ENCODE data around the gene GDA.

The GDA gene

DNA sequence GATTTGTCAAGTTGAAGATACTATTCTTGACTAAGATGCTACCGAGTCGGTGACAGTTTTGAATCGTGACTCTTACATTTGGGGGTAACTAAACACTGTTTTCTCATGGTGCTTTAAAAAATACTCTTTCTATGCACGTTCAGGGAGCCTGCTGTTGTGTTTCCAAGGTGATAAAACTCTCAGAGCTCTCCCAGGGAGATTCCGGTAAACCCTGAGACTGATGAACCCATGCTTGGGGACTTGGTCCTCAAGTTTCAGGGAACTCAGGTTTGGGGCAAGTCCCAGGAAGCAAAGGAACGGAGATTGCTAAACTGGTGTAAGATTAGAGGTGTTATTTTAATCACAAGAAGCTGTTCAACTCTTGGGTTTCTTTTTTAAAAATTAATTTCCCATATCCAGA lies 1.4 kb downstream of the GDA start:
- DNase-seq, result no peak

DNA sequence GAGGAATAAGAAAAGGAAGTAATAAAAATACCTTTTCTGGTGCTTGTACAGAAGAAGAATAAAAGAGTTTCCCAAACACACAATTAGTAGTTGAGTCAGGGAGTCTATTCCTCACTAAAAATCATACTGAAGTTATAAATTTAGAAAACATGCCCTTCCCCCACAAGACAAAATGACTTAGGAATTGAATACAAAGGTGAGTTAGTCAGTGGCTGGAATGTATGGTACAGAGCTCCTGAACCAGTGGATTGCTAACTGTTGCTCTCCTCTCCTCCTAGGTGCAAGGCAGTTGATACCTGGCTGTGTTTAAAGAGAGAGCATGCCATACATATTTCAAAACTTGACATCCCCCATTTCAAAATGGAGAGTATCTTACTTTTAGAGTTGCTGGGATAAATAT lies 1.9 kb downstream of the GDA start:
- no peak for DNase-seq

DNA sequence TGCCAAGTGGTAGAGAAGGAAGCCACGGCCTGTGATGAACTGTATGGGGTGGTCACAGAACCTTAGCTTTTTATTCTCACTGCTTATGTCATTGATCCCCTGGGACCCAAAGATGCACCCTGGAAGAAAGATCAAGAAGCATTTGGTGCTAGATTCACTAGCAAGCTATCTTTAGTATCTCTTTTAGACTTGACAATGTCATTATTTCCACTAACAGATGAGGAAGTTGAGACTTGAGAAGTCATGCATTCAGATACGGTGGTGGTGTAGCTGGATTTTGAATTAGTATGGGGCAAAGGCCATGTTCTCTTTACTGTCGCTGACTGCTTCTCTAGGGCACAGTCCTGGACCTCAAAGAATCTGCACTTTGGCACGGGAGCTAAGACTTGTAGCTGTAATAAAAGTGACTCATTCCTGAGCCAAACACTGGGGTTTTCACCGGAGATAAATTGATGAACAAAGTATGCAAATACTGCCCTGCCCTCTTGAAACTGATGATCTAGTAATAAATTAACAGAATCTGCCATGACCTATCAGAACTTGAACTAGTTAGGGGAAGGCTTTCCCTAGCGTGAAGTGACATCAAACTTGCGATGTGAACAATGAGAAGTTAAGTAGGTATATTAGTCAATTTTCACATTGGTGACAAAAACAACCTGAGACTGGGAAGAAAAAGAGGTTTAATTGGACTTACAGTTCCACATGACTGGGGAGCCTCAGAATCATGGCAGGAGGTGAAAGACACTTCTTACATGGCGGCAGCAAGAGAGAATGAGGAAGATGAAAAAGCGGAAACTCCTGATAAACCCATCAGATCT lies 5.4 kb downstream of the GDA start:
- DNase-seq, result peak; percentile 24

DNA sequence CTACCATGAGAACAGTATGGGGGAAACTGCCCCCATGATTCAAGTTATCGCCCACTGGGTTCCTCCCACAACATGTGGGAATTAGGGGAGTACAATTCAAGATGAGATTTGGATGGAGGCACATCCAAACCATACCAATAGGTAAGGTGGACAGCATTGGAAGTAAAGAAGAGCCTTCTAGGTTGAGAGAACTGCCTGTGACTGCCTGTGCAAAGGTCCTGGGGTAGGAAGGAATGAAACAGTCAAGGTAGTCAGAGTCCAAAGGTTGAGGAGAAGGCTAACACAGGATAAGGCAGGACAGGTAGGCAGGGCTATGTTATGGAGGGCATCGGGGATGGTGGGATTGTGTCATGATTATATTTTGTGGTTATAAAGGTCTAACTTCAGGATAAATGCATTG lies 6.1 kb downstream of the GDA start:
- DNase-seq, result no peak

DNA sequence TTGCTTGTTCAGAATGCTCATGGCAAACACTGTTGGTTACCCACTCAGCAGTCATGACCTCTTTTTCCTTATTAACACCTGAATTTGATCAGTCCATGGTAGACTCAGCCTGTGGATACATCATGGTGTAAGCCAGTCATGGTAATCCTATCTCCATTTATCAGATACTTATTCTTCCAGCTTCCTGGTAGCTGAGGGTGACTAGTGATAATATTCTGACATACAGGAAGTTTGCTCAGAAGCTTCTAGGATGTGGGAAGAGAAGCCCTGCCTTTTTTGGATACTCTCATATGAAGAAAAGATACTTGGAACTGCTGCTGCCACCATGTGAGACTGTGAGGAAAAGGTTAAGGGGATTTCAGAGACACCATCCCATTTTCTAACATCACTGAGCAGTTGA lies 7.3 kb downstream of the GDA start:
- DNase-seq, result peak; percentile 36

DNA sequence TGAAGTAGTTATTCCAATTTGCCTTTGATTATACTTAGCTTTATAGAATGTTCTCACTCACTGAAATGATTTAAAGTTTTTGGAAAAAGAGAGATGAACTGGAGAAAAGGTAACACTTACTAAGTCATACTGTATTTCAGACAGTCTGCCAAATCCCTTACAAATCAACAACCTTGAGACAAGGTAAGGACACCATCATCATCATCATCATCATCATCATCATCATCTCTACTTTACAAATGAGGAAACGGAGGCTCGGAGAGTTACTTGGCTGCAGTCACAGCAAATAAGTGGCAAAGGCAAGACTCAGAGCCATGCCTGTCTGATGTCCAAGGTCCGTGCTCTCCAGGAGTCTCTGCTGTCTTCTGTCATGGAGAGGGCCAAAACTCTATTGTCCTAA lies 9.4 kb downstream of the GDA start:
- no peak for DNase-seq

DNA sequence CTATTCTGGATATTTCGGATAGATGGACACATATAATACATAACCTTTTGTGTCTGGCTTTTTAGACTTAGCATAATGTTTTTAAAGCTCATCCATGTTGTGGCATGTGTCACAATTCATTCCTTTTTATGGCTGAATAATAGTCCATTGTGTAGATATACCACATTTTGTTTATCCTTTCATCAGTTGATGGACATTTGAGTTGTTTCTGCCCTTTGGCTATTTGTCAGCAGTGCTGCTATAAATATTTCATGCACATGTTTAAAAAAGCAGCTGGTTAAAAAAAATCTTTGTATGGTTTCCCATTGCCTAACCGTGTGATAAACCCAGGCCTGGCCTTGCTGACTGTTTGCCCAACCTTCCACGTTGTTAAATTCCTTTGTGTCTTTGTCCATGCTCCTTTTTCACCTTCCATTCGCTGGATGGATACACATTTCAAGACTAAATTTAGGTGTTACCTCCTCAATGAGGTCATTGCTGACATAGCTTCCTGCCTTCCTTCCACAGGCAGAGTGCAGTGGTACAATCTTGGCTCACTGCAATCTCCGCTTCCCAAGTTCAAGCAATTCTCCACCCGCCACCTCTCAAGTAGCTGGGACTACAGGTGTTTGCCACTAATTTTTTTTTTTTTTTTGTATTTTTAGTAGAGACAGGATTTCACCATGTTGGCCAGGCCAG lies 11.3 kb downstream of the GDA start:
- no peak for DNase-seq

DNA sequence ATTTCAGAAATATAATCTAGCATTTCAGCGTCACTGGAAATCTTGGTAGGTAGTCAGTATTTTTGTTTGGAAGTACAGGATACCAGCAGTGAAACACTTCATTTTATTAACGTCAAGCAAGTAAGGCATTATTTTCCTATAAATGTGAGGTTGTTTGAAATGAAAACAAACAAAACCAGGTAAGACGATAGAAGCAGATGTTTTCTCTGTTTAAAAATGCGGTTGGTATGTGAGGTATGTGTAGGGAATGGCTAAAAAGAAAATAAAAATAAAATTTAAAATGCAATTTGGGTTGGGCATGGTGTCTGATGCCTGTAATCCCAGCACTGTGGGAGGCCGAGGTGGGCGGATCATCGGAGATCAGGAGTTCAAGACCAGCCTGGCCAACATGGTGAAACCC lies 16.1 kb downstream of the GDA start:
- DNase-seq, result no peak

DNA sequence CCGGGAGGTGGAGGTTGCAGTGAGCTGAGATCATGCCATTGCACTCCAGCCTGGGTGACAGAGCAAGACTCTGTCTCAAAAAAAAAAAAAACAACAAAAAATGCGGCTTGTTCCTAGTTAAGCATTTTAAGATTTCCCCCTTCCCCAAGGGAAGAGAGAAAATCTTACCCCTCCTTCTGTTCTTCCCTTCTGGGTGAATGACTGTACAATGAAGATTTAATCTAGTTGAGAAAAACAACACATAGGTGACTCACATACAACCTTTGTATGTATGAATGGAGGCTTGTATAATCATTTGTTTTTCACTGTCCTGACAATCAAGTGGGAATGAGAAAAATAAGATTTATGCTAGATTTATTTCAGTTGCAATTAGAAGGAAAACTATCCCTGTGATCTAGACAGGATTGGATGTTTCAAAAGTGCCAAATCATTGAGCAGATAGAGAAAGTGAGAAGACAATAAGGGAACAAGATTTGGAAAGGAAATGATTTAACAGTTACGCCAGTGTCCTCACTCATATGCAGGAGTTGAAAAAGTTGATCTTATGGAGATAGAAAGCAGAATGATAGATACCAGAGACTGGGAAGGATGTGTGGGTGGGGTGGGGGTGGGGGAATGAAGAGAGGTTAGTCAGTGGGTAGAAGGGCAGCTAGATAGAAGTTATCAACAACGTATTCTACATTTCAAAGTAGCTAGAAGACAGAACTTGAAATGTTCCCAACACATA lies 16.7 kb downstream of the GDA start:
- DNase-seq, result no peak

DNA sequence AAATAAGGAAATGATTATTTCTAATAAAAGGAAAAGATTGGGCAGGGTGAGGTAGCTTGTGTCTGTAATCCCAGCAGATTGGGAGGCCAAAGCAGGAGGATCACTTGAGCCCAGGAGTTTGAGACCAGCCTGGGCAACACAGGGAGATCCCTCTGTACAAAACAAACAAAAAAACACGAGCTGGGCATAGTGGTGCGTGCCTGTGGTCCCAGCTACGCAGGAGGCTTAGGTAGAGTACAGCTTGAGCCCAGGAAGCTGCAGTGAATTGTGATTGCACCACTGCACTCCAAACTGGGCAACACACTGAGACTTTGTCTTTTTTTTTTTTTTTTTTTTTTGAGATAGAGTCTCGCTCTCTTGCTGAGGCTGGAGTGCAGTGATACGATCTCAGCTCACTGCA lies 18.8 kb downstream of the GDA start:
- DNase-seq, result no peak

DNA sequence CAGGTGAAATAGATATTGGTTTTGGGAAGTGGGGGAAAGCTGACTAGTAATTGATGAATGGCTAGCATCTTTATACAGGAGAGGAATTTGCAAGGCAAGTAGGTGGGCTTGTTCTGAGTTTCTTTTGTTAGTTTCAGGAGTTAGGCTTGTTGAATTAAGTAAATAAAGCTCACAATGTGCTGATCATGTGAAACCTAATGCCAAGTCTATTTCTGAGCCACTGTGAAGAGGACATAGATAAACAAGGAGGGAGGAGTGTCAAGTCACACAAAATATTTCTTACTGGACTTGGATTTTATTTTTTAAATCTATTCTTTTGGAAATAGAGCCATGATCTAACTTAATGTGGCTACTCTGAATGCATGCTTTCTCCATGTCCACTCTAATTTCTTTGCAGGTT lies 19.9 kb downstream of the GDA start:
- DNase-seq, result no peak

DNA sequence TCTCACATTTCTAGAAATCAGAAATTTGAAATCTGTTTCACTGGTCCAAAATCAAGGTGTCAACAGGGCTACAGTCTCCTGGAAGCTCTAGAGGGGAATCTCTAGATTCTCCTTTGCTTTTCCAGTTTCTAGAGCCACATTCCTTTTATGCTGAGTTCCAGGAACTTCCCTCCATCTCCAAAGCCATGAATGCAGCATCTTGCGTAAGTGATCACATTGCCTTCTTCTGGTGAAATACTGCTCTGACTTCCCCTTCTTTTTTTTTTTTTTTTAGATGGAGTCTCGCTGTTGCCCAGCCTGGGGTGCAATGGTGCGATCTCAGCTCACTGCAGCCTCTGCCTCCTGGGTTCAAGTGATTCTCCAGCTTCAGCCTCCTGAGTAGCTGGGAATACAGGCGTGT lies 23.8 kb downstream of the GDA start:
- DNase-seq, result no peak

DNA sequence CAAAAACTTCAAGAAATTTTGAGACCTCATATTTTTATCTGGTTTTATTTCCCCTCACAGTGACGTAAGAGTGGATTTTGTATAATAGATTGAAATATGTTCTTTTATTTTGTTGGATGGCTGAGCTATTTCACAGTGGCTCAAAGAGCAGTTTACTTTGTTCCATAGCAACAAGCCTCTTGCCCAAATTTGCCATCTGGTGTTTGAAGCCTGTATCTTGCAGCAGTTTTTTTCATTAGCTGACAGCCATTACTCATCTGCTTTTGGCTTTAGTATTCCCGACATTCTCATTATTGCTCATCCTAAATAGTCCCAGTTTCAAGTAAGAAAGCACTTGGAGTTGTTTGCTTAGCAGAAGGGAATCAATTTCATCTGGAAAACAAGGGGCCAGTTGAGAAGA lies 36.3 kb downstream of the GDA start:
- DNase-seq, result peak; percentile 28

DNA sequence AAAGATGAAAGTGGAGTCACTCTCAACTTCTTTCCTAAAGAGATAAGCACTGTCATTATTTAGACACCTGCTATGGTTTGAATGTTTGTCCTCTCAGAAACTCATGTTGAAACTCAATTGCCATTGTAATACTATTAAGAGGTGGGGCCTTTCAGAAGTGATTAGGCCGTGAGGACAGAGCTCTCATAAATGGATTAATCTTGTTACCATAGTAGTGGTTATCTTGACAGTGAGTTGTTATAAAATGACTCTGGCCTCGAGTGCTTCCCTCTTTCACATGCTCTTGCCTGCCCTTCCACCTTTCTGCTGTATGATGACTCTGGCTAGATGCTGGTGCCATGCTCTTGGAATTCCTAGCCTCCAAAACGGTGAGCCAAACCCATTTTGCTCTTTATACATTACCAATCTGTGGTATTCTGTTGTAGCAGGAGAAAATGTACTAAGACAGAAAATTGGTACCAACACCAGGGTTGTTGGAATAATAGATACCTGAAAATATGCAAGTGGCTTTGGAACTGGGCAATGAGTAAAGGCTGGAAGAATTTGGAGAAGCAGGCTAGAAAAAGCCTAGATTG lies 38.0 kb downstream of the GDA start:
- peak; percentile 63 for DNase-seq

DNA sequence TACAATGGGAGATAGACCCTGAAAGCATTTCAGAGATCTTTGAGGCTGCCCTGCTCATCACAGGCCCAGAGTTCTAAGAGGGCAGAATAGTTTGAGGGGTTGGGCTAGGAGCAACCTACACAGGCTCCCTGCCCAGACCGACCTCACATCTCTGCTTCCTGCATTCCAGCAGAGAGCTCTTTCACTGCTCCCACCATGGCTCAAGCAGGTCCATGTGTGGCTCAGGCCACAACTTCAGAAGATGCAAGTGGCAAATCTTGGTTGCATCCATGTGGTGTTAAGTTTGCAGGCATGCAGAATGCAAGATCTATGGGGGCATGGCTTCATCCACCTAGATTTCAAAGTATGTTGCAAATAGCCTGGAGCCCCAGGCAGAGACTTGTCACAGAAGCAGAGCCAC lies 39.0 kb downstream of the GDA start:
- DNase-seq, result no peak

DNA sequence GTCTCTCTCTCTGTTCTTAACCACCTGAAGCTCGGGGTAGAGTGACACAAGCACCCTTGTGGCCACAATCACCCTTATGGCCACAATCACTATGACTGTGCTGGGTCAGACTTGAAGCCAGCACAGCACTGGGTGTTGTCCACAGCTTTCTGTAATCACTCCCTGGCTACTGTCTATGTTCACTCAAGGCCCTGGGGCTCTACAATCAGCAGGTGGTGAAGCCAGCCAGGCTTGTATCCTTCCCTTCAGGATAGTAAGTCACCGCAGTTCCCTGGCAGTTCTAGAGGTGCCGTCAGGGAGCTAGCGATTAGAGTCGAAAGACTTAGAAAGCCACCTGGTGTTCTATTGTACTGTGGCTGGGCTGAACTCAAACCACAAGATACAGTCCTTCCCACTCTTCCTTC lies 44.2 kb downstream of the GDA start:
- DNase-seq, result no peak

DNA sequence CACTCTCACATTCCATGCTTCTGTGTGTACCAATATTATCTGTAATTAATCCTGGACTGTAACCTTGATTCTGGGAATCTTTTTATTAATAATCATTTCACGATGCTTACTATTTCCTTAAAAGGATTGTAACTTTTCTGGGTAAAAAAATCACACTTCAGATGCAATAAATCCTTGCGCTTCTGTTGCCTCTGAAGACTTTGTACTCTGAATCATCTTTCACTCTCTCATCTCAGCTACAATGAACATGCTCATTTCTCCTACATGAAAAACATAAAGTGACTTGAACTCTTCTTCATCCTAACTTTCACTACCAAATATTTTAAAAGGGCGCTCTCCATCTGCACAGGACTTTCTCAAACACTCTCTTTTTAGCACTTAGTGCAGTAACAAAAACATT lies 50.0 kb downstream of the GDA start:
- no peak for DNase-seq

DNA sequence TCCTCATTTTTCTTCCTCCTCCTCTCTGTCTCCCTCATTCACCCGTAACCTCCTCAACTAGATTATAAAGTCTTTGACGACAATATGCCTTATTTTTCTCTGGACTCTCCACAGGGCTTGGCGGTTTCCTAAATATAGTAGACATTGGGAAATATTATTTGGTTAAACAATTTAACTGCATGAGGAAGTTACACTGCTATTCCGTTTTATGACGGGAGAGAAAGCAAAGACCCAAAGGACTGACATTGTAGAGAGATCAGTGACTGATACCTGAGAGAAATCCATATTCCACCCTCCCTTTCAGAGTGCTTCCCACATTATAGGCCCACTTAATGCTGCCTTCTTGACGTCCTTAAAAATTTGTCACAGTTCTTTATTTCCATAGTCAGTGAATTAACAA lies 51.2 kb downstream of the GDA start:
- no peak for DNase-seq

DNA sequence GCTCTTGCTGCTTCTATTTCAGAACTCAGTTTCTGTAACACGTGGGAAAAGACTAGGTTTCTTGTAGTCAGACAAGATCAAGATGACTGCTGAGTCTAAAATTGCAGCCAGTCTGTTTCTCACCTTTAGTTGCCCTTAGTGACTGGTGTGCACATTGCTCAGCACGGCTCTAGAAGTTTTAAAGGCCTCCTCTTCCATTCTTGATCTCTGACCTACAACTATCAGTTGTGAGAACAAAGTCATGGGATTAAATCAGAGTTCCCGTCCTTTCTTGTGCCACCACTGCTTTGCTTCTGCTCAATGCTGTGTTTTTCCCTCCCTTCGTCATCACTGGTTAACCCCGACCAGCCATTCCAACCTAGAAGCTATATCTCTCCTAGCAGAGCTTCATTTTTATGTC lies 52.8 kb downstream of the GDA start:
- no peak for DNase-seq

DNA sequence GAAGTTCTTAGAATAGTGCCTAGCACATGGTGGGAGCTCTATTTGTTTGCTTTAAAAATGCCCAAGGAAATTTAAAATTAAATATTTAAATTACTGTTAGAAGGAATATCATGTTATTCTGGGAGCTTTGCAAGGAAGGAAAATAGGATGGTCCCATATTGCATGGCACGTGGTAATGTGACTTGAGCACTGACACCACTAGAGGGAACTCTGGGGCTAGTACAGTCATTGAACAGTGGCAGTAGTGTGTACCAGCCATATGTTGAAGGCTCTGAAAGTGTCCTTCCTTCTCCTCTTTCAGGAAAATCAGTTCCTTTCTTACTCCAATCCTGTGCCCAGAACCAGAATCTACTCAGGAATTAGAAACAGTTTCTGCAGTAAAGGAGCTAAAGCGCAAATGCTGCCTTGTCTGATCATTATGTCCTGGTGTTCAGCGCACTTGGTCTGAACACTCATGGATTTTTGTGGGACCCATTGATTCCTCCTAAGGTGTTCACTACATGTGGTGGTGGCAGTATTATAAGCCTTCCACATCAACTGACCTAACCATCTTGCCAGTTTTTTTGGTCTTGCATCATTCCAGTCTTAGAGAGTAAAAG lies 54.1 kb downstream of the GDA start:
- DNase-seq, result peak; percentile 84

DNA sequence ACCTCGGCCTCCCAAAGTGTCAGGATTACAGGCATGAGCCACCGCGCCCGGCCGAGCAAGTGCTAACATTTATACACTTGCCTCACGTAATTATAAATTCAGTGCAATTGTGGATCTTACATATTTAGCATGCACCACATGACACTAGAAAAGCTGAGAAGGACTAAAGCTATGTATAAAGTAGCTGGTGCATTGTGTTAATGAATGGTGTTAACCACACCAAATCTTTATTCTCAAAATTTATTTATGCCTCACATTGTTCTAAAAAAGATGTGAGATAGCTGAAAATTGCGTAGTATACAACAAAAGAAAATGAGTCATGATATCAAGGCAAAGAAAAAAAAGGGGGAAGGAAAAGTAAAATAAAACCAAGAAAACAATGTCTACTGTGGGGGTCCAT lies 54.8 kb downstream of the GDA start:
- DNase-seq, result no peak

DNA sequence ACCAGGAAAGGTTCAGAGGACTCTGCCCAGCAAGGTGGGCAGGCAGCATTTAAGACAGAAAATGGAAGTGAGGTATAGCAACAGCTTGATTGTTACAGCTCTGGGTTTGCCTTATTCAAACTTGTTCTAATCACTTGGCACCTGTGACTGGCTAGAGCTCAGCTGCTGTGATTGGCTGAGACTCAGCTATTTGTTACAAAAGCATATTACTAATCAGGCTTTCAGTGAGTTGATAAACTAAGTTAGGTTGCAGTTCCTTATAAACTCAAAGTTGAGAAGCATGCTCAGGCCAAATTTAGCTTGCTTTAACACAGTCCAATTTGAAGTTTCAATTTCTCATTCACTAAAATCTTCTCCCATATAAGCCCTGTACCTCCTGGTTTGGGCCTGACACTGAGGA lies 56.3 kb downstream of the GDA start:
- DNase-seq, result peak; percentile 23

DNA sequence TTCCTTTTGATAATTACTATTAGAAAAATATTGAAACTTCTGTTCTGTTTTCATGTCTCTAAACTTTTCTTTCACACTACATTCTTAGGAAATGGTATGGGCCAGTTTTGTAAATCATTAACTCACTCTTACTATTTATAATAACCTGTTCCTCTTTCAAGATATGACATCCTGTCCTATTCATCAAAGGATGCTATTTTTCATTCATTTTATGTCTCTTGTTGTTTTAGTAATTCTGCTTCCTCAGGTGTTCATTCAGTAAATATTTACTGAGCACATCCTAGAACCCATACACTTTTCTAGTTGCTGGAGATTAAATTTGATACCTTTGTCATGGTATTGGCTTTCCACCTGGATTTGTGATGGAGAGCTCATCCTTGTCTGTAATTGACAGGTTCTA lies 58.0 kb downstream of the GDA start:
- peak; percentile 95 for DNase-seq

All from DMS53 (cell line).